ENCODE data around the gene NF1.

DNA sequence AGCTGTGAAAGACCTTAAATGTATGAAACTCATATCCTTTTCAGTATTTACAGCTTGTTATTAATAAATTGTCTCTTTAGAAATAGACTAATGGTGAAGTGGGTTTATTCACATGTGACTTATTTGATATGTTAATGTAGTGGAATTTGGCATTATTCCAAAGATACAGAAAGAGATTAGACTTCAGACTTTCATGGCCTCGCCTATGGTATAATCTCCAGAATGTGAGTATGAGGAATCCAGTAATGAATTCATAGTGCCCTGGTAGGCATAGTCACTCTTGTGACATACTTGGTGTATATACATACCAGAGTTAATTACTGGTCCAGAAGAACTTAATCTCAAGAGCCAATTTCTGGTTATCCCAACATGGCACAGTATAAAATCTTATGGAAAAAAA, 129.6 kb downstream of the NF1 start:
- no peak for TF ChIP-seq POLR2A (IDR thresholded peaks at IDR 0.05)
- TF ChIP-seq, protein P1, sequence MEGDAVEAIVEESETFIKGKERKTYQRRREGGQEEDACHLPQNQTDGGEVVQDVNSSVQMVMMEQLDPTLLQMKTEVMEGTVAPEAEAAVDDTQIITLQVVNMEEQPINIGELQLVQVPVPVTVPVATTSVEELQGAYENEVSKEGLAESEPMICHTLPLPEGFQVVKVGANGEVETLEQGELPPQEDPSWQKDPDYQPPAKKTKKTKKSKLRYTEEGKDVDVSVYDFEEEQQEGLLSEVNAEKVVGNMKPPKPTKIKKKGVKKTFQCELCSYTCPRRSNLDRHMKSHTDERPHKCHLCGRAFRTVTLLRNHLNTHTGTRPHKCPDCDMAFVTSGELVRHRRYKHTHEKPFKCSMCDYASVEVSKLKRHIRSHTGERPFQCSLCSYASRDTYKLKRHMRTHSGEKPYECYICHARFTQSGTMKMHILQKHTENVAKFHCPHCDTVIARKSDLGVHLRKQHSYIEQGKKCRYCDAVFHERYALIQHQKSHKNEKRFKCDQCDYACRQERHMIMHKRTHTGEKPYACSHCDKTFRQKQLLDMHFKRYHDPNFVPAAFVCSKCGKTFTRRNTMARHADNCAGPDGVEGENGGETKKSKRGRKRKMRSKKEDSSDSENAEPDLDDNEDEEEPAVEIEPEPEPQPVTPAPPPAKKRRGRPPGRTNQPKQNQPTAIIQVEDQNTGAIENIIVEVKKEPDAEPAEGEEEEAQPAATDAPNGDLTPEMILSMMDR (IDR thresholded peaks at IDR 0.05) = no peak
- no peak for TF ChIP-seq EP300 (IDR thresholded peaks at IDR 0.05)

Data from tibial nerve (tissue), 4 donors.